PC-9 (cell line): ENCODE data around the gene TMTC2. TPM values are rescaled to one million over a fixed set of nuclear protein-coding genes. Genes with fewer than 3 reads are reported as not detected.

Experiments
- BruUV-seq: library from RNA; stranded (reverse); fragments of 400-500 nt; replicated peaks from 2 replicates; lab custom pipeline; 2021; lab: Mats Ljungman, UMichigan
- CTCF ChIA-PET: fragments of 300-600 bp; sonication (Branson Sonifier 250); formaldehyde crosslinking; loops from one replicate; lab custom pipeline; 2022; ENCODE audit warnings: antibody characterized with exemption; lab: Charles Lee
- POLR2A ChIA-PET: fragments of 300-600 bp; sonication (Branson Sonifier 250); formaldehyde crosslinking; loops from one replicate; lab custom pipeline; 2022; ENCODE audit warnings: antibody characterized with exemption; ENCODE audit not compliant: unreplicated experiment; lab: Charles Lee
- DNase-seq, 2 experiments: peaks; one replicate each; pipeline versions ENCODE4 v3.0.0 to v3.0.0-alpha.2; 2015 to 2022; ENCODE audit warnings: mixed read lengths in 1 of 2
- H2AFZ ChIP-seq: fragments of 200-600 bp; sonication (generic); 2 replicates; pipeline ENCODE4 v1.8.1; 2017; ENCODE audit warnings: antibody characterized with exemption
- H3F3A ChIP-seq: fragments of 200-600 bp; sonication (generic); 2 replicates; pipeline ENCODE4 v1.8.1; 2017; ENCODE audit warnings: antibody characterized with exemption, mild to moderate bottlenecking, low read depth; ENCODE audit not compliant: insufficient read depth
- H3K27ac ChIP-seq: fragments of 200-600 bp; sonication (generic); 2 replicates; pipeline ENCODE4 v1.6.1; 2016; ENCODE audit warnings: mixed run types
- H3K27me3 ChIP-seq: fragments of 200-600 bp; sonication (generic); 2 replicates; pipeline ENCODE4 v1.6.1; 2016; ENCODE audit warnings: low read depth, mixed run types; ENCODE audit not compliant: insufficient read depth
- H3K36me3 ChIP-seq: fragments of 200-600 bp; sonication (generic); 2 replicates; pipeline ENCODE4 v1.6.1; 2016; ENCODE audit warnings: low read depth, mixed run types
- H3K4me1 ChIP-seq: fragments of 200-600 bp; sonication (generic); replicated peaks from 2 replicates; pipeline ENCODE4 v1.6.1; 2016; ENCODE audit warnings: mixed run types; ENCODE audit not compliant: insufficient read depth
- H3K4me2 ChIP-seq: fragments of 200-600 bp; sonication (generic); 2 replicates; pipeline ENCODE4 v1.6.1; 2017; ENCODE audit warnings: mixed run types
- H3K4me3 ChIP-seq: fragments of 200-600 bp; sonication (generic); 2 replicates; pipeline ENCODE4 v1.6.1; 2016; ENCODE audit warnings: mixed run types
- H3K79me2 ChIP-seq: fragments of 200-600 bp; sonication (generic); 2 replicates; pipeline ENCODE4 v1.6.1; 2017; ENCODE audit warnings: low read depth, mixed run types
- H3K9me2 ChIP-seq: fragments of 200-600 bp; sonication (generic); 2 replicates; pipeline ENCODE4 v1.8.1; 2017; ENCODE audit warnings: mild to moderate bottlenecking; ENCODE audit not compliant: insufficient read depth
- H3K9me3 ChIP-seq: fragments of 200-600 bp; sonication (generic); 2 replicates; pipeline ENCODE4 v1.8.1; 2016; ENCODE audit warnings: low read depth; ENCODE audit not compliant: insufficient read depth
- H4K20me1 ChIP-seq: fragments of 200-600 bp; sonication (generic); 2 replicates; pipeline ENCODE4 v1.8.1; 2017; ENCODE audit not compliant: insufficient read depth
- CTCF ChIP-seq: fragments of 200-600 bp; sonication (generic); conservative IDR thresholded peaks from 2 replicates; pipeline ENCODE4 v1.6.1; 2017; ENCODE audit warnings: mixed run types, antibody characterized with exemption, mild to moderate bottlenecking, moderate library complexity
- EZH2 ChIP-seq: fragments of 200-600 bp; sonication (generic); IDR thresholded peaks from 2 replicates; pipeline ENCODE4 v1.8.0; 2017; ENCODE audit warnings: antibody characterized with exemption, low read depth
- intact Hi-C: fragments of 100-400 bp; cut with micrococcal nuclease; formaldehyde crosslinking; loops from one replicate; pipeline ENCODE4 v1.10.0; 2022; ENCODE audit not compliant: unreplicated experiment
- total RNA-seq: library from RNA; stranded (reverse); gene quantifications from 2 replicates; pipeline ENCODE4 v1.2.3, GENCODE V29; 2021

Gene TMTC2
- total RNA-seq, 1 experiment from 2014 or later, result 8.6 TPM

- BruUV-seq, result no TSS peak
- H3K27ac ChIP-seq, result no peak overlapping the region
- intact Hi-C loops, result no loop called here
- TF ChIP-seq EZH2 (no peak), CTCF (no peak)
- CTCF ChIA-PET, result no interaction called here
- H3K4me1 ChIP-seq, result 0 out of 2 replicates have a peak, but pooled peaks cover 3% of the 10 kb centered on the region
- no peaks in the 10 kb centered on the region; the same call in 1 of the 2 replicates for H3K9me2 ChIP-seq
- no peaks in the 10 kb centered on the region for H4K20me1 ChIP-seq
- no peaks in the 10 kb centered on the region for H3F3A ChIP-seq
- no peak overlapping the region for H2AFZ ChIP-seq
- DNase-seq, result no peak
- POLR2A ChIA-PET, result no interaction called here
- no peak overlapping the region for H3K4me2 ChIP-seq
- no peaks in the 10 kb centered on the region for H3K27me3 ChIP-seq
- H3K9me3 ChIP-seq, result no peaks in the 10 kb centered on the region
- no peaks in the 10 kb centered on the region for H3K36me3 ChIP-seq
- no peaks in the 10 kb centered on the region for H3K79me2 ChIP-seq
- H3K4me3 ChIP-seq, result no peak overlapping the region
These were observed 148.5 kb downstream of the TMTC2 start for GRCh38 chr12:82835217-82835616.

GRCh38 chr12:82838131-82838551 is 151.4 kb downstream of the TMTC2 start:
- no peaks in the 10 kb centered on the region for H3K36me3 ChIP-seq
- TF ChIP-seq EZH2 (no peak), CTCF (no peak)
- H4K20me1 ChIP-seq, result no peaks in the 10 kb centered on the region
- CTCF ChIA-PET, result no interaction called here
- no TSS peak for BruUV-seq
- no peaks in the 10 kb centered on the region; the same call in none of the 2 replicates for H3K9me2 ChIP-seq
- no peaks in the 10 kb centered on the region for H3K27me3 ChIP-seq
- POLR2A ChIA-PET, result no interaction called here
- H3F3A ChIP-seq, result no peaks in the 10 kb centered on the region
- no peak overlapping the region for H3K27ac ChIP-seq
- intact Hi-C loops, result no loop called here
- H3K4me1 ChIP-seq, result 0 out of 2 replicates have a peak, but pooled peaks cover 3% of the 10 kb centered on the region
- H3K79me2 ChIP-seq, result no peaks in the 10 kb centered on the region
- no peak overlapping the region for H3K4me2 ChIP-seq
- DNase-seq, result no peak
- no peak overlapping the region for H2AFZ ChIP-seq
- H3K9me3 ChIP-seq, result no peaks in the 10 kb centered on the region
- no peak overlapping the region for H3K4me3 ChIP-seq

- BruUV-seq, result no TSS peak
- no peaks in the 10 kb centered on the region for H3K36me3 ChIP-seq
- CTCF ChIA-PET, result no interaction called here
- no peak overlapping the region for H3K4me3 ChIP-seq
- POLR2A ChIA-PET, result no interaction called here
- no peaks in the 10 kb centered on the region for H3K9me3 ChIP-seq
- TF ChIP-seq EZH2 (no peak), CTCF (no peak)
- intact Hi-C loops, result no loop called here
- H3K27me3 ChIP-seq, result no peaks in the 10 kb centered on the region
- DNase-seq, result no peak
- 0 out of 2 replicates have a peak, but pooled peaks cover 3% of the 10 kb centered on the region for H3K4me1 ChIP-seq
- H3K27ac ChIP-seq, result no peak overlapping the region
- no peak overlapping the region for H3K4me2 ChIP-seq
- H3F3A ChIP-seq, result no peaks in the 10 kb centered on the region
- no peak overlapping the region for H2AFZ ChIP-seq
- H3K79me2 ChIP-seq, result no peaks in the 10 kb centered on the region
- H4K20me1 ChIP-seq, result no peaks in the 10 kb centered on the region
- H3K9me2 ChIP-seq, result no peaks in the 10 kb centered on the region; the same call in none of the 2 replicates
These were observed 152.1 kb downstream of the TMTC2 start for GRCh38 chr12:82838827-82839226.
